ENCODE results near the gene ANK3. TPM values are rescaled to one million over a fixed set of nuclear protein-coding genes. Genes with fewer than 3 reads are reported as not detected.

The ANK3 gene
- total RNA-seq, 1 donor from 2014 or later: 260 TPM

DNA sequence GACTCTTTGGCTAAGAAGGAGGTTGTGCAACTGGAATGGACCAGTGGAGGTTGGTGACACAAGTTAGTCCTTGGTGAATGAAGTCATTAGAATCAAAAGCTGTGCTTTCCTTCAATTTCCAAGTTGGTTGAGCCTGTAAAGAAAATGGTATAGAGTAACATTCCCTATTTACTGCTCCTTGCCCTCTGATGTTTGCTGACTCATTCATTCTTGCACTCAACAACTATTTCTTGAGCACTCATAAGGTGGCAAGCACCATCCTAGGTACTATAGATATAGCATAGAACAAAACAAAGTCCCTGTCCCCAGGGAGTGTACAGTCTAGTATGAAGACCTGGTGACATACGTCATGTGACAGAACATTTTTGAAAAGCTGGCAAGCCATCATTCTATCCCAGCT is 364.4 kb downstream of the ANK3 start:
- no peak for DNase-seq

DNA sequence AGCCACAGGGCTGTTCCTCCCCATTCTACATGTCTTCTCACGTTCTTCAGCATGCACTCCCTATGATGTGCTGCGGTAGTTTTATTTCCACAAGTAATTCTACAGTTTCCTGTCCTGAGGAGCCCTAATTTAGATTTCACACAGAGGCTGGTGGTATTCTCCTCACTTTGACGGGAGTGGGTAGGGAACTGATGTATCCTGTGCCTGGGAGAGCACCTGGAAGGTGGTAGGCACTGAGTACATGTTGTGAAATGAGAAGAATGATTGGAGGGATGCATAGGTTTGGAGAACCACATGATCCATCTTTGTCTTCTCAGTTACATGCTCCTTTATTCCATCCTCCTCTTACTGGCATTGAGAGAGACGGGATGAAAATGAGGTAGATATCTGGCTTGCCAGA is 365.2 kb downstream of the ANK3 start:
- DNase-seq: no peak

DNA sequence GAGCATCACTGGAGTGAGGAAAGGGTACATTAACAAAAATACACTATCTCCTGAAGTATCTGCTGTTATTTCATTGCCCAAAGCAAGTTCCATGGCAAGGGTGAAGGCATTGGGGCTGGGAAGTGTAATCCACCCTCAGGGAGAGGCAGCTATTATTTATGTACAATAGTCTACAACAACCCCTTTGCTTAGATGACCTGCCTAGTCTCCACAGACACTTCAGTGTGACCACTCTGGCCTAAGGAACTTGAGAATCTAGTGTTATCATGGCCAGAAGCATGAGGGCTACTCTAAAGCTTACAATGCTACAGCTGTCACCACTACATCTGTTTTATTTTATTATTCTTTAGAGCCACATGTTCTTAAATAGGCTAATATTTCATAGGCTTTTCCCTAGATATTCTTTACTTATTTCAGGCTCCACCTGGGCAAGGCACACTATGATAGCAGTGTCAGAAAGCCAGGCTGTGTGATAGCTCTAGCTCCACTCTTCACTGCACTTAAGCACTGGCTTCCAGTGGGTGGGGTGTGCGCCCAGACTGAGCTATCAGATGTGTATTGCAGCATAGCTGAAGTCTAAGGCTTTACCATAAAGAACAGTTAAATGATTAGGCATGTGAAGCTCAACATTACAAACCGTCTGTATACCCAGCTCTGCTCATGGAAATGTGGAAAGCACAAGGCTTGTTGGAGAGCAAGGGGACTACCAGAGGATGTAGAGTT is 366.4 kb downstream of the ANK3 start:
- no peak for DNase-seq

DNA sequence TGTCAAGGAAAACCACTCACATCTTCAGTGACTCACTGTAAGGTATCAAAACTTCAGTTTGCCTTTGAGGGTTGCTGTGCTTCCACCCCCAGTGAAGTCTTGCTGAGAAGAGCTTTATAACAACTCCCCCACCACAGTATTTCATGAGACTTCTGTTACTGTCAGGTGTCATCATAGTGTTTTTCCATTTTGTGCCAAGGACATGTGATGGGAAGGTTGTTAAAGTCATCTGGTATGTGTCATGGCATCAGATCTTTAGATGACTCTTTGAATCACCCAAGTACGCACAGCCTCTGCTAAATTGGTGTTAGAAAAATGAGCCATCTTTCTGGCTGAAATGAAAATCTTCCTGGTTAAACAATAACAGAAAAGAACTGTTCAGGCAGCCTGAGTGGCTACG is 368.3 kb downstream of the ANK3 start:
- no peak for DNase-seq

DNA sequence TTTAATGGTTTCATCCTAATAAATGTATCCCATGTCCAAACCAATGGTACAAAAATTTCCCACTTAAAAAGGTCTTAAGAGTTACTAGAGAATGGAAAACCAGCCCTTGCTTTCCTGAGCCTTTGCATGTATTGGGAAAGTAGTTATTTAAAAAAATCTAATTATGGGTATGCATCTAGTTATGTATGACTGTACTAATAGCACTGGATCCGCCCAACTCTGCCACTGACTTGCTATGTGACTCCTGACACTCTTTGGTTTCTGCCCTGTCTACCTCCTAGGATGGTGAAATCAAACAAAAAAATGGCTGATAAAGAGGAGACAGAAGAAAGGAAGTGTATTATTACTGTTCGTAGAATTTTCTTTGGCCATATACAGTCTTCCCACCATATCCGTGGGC is 372.9 kb downstream of the ANK3 start:
- no peak for DNase-seq

DNA sequence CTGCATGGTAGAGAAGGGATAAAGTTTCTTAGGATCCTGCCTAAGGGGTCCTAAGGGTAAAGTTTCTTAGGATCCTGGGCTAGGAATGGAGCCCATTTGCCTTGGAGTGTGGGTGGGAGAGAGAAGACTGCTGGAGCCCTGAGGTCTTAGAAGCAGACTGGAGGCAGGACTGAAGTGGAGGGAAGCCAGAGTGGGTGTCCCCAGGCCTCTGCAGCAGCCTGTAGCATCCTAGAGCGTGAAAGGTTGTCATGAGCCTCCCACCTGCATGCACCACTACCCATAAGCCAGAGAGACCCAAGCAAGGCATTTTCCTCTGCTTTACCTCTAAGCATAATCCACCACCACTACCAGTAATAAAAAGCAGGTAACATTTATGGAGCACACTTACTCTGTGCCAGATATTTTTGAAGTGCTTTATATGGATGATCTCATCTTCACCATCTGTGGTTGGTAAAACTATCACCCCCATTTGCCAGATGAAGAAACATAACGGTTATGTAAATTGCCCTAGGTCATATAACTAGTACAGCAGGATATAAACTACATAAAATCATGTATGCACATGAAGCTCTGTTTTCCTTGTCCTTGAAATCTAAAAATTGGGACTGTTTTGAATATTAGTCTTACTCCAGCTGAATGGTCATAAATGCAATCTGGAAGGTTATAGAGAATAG is 379.8 kb downstream of the ANK3 start:
- no peak for DNase-seq

DNA sequence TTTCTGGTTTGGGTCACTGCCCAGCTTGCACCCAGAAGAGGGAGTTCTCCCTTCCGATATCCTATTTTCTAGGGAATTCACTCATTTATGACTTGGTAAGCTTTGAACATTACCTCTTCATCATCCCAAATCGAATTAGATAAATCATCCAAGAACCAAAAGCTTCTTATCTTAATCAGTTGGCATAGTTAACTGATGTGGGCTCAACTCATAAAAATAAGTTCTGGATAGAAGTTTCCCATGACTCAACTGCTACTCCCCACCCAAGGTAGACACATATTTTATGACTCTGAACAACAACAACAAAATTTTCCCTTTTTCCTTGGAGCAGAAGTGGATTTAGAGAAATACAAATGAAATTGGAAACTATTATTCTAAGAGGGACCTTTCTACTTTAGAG is 380.4 kb downstream of the ANK3 start:
- DNase-seq: no peak

DNA sequence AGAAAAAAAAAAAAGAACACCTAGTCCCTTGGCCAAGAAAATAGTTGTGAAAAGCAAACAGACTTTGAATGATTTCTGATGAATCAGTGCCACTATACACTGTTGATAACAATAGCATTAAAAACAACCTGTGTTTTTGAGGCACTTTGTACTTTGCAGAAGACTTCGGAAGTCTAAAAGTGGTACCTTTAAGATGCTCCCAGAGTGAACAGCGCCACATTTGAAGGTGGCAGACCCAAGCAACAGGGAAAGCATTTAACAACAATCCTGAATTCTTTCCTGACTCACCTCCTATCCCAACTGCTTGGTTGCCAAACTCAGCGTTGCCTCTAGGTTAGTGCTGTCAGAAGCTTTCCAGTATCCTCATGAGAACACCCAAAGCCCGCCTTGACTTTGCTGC is 380.9 kb downstream of the ANK3 start:
- DNase-seq: no peak

DNA sequence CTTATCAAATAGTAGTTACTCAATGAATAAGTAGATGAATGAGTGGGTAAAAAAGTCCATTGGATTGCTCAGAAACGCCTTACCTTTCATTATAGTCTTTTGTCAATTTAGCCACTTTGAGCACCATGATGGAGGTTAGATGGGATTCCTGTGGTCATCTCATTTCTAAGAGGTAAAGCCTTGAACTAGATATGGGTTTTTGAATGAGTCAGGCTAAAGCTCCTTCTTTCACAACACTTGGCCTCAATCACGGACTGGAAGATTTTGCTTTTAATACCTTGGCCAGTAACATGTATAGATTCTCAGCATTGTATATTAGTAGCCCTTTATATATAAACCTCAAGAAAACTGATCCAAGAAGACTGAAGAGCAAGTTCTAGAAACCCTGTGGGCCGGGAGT is 383.6 kb downstream of the ANK3 start:
- no peak for DNase-seq

DNA sequence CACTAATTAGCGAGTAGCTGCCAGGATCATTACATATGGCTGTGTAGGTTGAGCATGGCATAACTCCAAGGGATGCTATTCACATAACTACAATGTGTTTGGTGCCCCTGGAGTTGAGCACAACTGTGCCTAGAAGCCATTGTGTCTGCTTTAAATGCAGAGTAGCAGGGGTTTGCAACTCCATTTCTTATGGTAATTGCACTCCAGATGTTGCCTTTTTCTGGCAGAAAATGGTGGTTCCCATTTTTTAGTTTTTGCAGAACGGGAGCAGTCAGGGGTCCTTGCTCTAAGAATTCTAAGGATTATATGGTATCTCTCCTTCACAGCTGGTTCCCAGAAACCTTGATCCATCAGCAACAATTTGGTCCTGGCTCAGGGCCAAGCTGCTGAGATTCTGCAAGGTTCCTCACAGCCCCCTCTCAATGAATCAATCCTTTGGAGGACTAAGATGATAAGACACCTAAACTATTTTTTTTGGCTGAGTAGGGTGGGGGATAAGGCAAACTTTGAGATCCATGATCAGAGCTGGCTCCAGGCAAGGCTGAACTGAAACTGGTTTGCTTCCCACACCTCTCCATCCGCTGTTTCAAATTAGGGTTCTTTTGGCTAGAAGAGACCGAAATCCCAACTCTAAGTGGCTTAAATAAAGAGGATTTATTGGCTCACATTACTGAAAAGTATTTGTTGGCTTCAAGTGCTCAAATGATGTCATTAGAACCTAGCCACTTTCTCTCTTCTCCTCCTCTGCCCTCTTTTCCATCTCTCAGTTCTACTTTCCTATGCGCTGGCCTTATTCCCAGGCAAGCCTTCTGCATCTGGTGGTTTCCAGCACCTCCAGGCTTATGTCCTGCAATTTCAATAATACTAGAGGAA is 385.8 kb downstream of the ANK3 start:
- no peak for DNase-seq

DNA sequence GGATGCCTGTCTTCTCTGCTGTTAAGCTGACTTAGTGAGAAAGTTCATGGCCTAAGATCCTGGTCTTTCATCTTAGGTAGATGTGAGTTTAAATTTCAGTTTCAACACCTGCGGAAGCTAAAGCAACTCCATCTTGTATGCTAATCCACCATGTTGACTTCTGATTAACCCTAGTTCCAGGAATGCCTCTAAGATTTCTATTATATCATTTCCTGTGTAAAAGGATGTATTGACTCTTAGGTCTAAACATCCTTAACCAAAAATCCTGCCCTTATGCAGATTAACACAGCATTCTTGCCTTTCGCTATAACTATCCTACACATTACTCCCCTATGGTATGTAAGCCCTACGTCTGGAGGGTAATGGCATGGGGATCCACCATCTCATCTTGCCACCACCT is 388.9 kb downstream of the ANK3 start:
- no peak for DNase-seq

DNA sequence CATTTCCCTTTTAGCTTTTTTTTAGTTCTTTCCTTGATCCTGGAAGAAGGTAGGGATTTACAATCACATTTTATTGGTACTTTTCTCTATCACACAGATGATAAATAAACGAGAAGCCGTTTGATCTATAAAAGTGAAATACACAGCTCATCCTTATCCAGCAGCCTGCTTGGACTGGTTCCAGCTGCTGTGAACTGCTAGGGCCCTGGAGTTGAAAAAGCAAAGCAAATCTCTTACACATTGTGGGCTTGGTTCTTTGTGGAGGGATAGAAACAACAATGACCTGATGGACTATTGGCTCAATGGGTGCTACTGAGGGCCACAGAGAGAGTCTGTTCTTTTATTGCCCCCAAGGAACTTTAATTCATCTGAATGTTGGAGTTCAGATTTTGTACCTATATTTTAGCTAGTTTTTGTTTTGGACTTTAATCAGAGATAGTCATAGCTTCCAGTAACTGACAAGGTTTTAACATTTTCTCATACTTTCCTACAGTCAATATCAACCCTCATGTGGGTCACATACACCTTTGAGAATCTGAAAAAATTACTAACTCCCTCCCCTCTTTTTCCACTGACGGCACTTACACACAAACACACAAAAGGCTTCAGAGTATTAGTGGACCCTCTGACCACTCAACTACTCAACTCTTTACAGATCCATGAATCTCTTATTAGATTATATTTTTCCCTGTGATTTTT is 391.7 kb downstream of the ANK3 start:
- no peak for DNase-seq

DNA sequence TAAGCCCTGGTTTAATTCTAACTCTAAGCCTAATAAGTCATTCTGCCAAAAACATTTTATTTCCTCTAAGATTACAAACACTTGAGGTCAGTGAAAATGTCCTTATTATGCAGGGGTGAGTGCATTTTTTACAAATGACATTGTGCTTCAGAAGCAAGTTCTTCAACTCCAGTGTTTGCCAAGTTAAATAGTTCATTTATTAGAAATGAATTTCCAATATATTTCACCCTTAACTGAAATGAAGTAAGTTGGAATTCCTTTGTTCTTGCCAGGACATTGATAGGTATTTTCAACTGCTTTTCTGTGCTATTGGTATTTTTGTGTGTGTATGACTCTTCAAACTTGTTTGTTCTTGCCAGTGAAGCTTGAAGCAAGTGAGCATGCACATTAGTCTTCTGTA is 393.8 kb downstream of the ANK3 start:
- DNase-seq: no peak

DNA sequence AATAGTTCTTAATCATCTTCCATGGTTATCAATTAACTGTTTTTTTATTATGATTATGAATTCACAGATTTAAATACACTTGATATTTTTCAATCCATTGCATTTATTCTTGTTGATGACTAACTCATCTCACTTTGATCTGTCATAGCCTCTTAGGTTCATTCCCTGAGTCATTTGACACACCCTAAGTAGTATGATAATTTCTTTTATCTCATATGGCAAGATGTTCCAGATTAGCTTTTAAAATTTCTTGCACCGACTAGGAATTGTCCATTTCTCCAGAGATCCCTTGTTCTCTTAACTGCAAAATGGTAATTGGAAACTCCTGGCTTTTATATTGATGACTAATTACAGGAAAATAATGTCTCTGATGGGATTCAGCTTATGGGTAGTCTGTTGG is 395.7 kb downstream of the ANK3 start:
- no peak for DNase-seq

DNA sequence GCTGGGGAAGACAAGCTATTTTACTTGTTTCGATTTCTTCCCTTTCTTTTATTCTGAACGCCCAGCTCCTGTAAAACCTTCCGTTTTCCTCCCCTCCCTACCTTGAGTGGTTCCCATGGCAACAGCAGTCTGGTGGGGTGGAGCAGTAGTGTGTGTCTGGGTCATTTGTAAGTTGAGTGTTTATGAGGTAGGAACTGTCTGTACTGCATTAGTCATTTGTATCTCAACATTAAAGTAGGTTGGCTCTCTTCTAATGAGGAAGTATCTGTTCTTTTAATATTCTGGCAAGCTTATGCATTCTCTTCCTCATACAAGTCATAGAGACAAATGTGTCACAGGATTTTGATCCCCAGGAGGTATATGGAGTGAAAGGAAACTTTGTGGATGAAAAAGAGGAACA is 398.0 kb downstream of the ANK3 start:
- DNase-seq: no peak

DNA sequence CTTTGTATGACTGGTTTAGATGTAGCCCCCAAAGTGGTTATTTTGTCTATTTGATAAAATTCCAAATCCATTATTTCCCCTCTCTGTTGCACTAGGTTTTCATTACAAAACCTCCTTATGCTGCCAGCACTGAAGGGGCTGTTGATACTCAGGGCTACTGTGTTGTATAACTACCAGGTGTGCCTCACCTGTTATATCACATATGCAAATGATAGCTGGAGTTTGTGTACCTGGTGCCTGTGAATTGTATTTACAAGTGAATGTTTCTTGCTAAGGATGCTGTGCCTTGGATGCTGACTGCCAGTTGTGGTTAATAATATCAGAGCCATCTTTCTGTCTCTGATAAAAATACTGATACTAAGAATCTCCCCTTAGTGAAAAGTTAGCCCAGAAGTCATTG is 398.6 kb downstream of the ANK3 start:
- no peak for DNase-seq

DNA sequence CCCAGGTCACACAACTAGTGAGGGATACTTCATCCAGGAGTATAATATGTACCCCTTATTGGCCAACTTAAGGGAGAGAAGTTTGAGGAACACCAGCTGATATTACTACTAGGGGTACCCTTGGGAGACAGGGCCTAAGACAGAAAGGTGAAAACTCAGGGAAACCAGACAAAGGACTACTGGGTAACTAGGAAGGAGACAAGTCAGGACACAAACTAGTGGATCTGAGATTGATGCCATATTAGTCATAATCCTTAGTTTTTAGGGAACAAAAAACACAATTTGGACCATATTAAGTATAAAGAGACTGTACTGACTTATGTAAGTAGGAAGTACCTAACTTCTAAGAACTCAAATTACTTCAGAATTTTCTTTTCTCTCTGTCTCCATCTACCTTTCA is 404.0 kb downstream of the ANK3 start:
- no peak for DNase-seq

DNA sequence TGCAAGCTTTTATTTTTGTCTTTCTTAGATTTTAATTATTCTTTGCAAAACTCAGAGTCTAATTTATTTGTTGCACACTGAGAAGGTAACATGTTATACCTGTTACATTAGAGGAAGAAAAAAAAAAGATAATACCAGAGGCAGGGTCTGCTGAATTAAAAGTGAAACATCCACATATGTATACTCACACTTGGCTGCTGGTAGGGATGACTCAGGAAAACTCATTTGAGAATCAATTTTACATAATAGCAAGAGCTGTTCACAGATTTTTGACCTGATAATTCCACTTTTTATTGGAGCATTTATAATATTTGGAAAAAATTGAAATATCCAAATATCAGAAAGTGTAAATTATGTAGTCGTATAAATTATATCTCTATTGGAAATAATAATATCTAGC is 405.3 kb downstream of the ANK3 start:
- no peak for DNase-seq

DNA sequence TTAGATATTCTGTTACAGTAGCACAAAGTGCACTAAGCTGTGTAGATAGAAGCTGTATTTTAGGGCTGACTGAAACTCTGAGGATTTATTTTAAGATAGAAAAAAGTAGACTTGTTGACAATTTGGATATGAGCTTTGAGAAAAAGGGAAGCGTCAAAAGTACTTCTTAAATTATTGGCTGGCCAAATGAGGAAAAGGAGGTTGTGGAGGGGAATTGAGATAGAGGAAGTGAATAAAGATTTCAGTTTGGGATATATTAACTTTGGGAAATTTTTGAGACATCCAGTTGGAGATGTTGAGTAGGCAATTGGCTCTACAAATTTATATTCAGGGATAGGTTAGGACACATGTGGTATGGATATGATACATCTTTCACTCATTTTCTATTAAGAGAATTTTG is 409.3 kb downstream of the ANK3 start:
- no peak for DNase-seq

DNA sequence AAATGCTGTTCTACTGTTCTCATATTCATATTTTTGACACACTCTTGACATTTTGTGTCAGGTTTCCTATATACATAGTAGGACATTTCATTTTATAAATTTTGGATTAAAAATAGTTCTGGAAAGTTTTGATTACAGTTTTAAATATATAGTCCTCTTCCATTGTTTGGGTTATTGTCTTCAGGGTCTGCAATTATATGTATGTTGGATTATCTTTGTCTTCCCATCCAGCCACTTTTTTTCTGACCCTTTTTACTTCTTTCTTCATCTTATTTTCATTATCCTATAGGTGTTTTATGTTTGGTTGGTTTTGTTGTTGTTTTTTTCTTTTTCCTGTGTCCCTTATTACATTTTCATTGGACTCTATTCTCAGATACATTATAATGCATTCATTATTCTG is 412.2 kb downstream of the ANK3 start:
- DNase-seq: no peak

DNA sequence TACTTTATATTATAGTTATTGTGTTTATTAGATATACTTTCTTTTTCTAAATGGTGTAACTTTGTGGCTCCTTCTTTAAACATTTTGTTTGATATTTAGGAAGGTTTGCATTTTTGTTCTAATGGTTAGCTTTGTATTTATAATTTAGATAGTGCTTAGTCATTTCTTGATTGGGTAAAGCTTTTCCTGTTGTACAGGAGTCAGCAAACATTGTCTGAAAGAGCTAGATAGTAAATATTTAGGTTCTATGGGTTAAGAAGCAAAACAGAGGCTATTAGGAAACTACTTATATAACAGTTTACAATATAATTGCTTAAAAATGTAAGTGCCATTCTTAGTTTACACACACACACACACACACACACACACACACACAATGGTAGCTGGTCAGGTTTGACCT is 412.8 kb downstream of the ANK3 start:
- DNase-seq: no peak
